NOMO-1 (cell line): Measurements from ENCODE around the gene MASP1.
"Not testable (repeated sequence)": the region's sequence is repeated elsewhere in the genome, so short reads cannot be mapped to it uniquely, and the experiment has no call there.

Experiments
- DNase-seq, 2 experiments: peaks; one replicate each; lab custom pipeline; 2025; ENCODE audit not compliant: unreplicated experiment in 2 of 2; lab: John Stamatoyannopoulos, UW

MASP1 gene

GRCh38 chr3:187266691-187267090, 24.8 kb downstream of the MASP1 start:
- DNase-seq: no peak

- DNase-seq: no peak
Observed at GRCh38 chr3:187265461-187265955, 26.0 kb downstream of the MASP1 start.

GRCh38 chr3:187264911-187265310, 26.6 kb downstream of the MASP1 start:
- no peak for DNase-seq

GRCh38 chr3:187264021-187264420, 27.5 kb downstream of the MASP1 start:
- no peak for DNase-seq

GRCh38 chr3:187263270-187263669, 28.3 kb downstream of the MASP1 start:
- no peak for DNase-seq

- DNase-seq: no peak
Observed at GRCh38 chr3:187262360-187262759, 29.2 kb downstream of the MASP1 start.

GRCh38 chr3:187261541-187261969, 30.0 kb downstream of the MASP1 start:
- no peak for DNase-seq

GRCh38 chr3:187259171-187259570, 32.4 kb downstream of the MASP1 start:
- DNase-seq: no peak

- no peak for DNase-seq
Observed at GRCh38 chr3:187257992-187258692, 33.4 kb downstream of the MASP1 start.

GRCh38 chr3:187257471-187257870, 34.1 kb downstream of the MASP1 start:
- no peak for DNase-seq

GRCh38 chr3:187256051-187256616, 35.4 kb downstream of the MASP1 start:
- no peak for DNase-seq

GRCh38 chr3:187255314-187255713, 36.2 kb downstream of the MASP1 start:
- no peak for DNase-seq

GRCh38 chr3:187252311-187252710, 39.2 kb downstream of the MASP1 start:
- DNase-seq: no peak

- DNase-seq: no peak
Observed at GRCh38 chr3:187251599-187251998, 39.9 kb downstream of the MASP1 start.

- no peak for DNase-seq
Observed at GRCh38 chr3:187247398-187247797, 44.1 kb downstream of the MASP1 start.

GRCh38 chr3:187243933-187244524, 47.5 kb downstream of the MASP1 start:
- no peak for DNase-seq

- no peak for DNase-seq
Observed at GRCh38 chr3:187242900-187243299, 48.6 kb downstream of the MASP1 start.

- no peak for DNase-seq
Observed at GRCh38 chr3:187242435-187242834, 49.1 kb downstream of the MASP1 start.

- DNase-seq: not testable (repeated sequence)
Observed at GRCh38 chr3:187238835-187239234, 52.7 kb downstream of the MASP1 start.

- DNase-seq: no peak
Observed at GRCh38 chr3:187238239-187238638, 53.3 kb downstream of the MASP1 start.

GRCh38 chr3:187237741-187238140, 53.8 kb downstream of the MASP1 start:
- no peak for DNase-seq

- no peak for DNase-seq
Observed at GRCh38 chr3:187236962-187237361, 54.6 kb downstream of the MASP1 start.
